Measurements from ENCODE around the gene OPTC.

Gene OPTC

DNA sequence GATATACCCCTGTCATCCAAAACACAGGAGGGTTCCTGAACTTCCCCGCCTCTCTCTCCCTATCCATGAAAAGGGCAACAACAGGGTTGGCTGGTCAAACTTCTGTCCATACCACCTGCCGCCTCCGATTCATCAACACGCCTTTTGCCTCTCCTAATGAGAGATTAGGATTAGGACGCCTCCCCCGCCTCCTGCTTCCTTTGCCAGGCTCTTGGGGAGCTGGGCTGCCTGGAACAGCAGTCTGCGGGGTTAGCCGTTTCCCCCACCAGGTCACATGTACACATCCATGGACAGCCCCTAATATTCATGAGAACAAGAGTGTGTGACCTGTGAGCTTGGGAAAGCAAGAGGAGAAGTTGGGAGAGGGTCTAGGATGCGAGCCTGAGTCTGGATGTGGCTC is 2.3 kb upstream of the OPTC start:
- H2AFZ ChIP-seq (ENCODE audit: low read depth): no peak overlapping the region
- H3K4me3 ChIP-seq (IDR thresholded peaks at IDR 0.05; ENCODE audit: insufficient read depth, low read depth, low read length): no peak overlapping the region
- H4K20me1 ChIP-seq (ENCODE audit: insufficient read depth): no peaks in the 10 kb centered on the region
- no peaks in the 10 kb centered on the region for H3K27me3 ChIP-seq (ENCODE audit: insufficient read depth, low read depth)
- H3K36me3 ChIP-seq (ENCODE audit: insufficient read depth): no peaks in the 10 kb centered on the region
- no peaks in the 10 kb centered on the region for H3K79me2 ChIP-seq (ENCODE audit: insufficient read depth, low read depth)
- TF ChIP-seq, protein P1, sequence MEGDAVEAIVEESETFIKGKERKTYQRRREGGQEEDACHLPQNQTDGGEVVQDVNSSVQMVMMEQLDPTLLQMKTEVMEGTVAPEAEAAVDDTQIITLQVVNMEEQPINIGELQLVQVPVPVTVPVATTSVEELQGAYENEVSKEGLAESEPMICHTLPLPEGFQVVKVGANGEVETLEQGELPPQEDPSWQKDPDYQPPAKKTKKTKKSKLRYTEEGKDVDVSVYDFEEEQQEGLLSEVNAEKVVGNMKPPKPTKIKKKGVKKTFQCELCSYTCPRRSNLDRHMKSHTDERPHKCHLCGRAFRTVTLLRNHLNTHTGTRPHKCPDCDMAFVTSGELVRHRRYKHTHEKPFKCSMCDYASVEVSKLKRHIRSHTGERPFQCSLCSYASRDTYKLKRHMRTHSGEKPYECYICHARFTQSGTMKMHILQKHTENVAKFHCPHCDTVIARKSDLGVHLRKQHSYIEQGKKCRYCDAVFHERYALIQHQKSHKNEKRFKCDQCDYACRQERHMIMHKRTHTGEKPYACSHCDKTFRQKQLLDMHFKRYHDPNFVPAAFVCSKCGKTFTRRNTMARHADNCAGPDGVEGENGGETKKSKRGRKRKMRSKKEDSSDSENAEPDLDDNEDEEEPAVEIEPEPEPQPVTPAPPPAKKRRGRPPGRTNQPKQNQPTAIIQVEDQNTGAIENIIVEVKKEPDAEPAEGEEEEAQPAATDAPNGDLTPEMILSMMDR (conservative IDR thresholded peaks at IDR 0.05; ENCODE audit: low read depth, low read length): no peak
- no peak overlapping the region for H3K4me2 ChIP-seq
- H3K9ac ChIP-seq: no peak overlapping the region
- H3K4me1 ChIP-seq (ENCODE audit: low read depth, poor library complexity, severe bottlenecking): peaks cover 12% of the 10 kb centered on the region
- H3K27ac ChIP-seq: no peak overlapping the region

DNA sequence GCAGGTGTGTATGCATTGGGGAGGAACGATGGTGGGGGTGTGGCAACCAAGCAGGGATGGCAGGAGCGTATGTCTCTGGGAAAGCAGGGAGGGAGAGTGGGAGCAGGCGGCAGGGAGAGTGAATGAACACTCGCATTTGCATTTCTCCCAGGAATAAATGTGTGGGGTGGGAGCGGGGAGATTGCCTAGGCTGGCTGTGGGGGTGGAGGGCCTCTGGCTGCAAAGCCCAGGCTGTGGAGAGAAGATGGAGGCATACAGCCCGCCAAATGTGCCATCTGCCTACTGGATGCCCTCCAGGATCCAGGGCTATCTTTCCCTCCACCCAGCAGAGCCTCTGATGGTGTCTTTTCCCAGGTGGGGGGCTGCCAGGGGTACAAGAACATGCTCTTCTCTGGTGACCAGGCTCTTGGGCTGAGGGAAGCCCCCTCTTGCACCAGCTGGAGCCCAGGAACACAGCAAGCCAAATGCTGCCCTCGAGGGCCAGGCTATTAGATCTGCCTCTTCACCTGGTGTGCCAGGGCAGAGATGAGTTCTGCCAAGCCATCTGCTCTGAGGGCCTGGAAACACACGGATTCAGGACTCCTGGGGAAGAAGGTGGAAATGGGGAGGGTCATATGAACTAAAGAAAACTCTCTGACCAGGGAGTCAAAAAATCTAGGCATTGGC is 1.7 kb upstream of the OPTC start:
- H3K9ac ChIP-seq: no peak overlapping the region
- no peaks in the 10 kb centered on the region for H3K36me3 ChIP-seq (ENCODE audit: insufficient read depth)

DNA sequence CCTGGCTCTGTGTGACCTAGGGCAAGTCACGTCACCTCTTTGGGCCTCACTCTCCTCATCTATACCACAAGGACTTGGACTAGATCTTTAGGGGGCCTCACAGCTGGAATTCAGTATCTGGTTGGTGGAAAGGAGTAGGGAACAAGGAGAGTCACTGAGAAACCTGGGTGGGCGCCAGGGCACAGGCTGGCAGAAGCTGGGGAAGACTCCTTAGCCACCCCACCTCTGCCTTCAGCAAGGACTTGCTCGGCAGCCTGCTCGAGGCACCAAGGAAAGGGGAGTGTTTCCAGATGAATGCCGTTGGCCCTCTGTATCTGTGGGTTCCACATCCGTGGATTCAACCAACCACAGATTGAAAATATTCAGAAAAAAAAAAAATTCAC is 1.2 kb upstream of the OPTC start:
- H3K4me3 ChIP-seq (IDR thresholded peaks at IDR 0.05; ENCODE audit: insufficient read depth, low read depth, low read length): no peak overlapping the region
- no peaks in the 10 kb centered on the region for H3K79me2 ChIP-seq (ENCODE audit: insufficient read depth, low read depth)
- TF ChIP-seq, protein P1 (conservative IDR thresholded peaks at IDR 0.05; ENCODE audit: low read depth, low read length): no peak

More for the DNA sequence above, 1.7 kb upstream of the OPTC start:
- Histone ChIP-seq H3K4me2 (no peak overlapping the region), H2AFZ (ENCODE audit: low read depth) (no peak overlapping the region), H3K27me3 (ENCODE audit: insufficient read depth, low read depth) (no peaks in the 10 kb centered on the region), H3K27ac (no peak overlapping the region), H3K4me1 (ENCODE audit: low read depth, poor library complexity, severe bottlenecking) (peaks cover 8% of the 10 kb centered on the region), H3K4me3 (IDR thresholded peaks at IDR 0.05; ENCODE audit: insufficient read depth, low read depth, low read length) (no peak overlapping the region), H3K79me2 (ENCODE audit: insufficient read depth, low read depth) (no peaks in the 10 kb centered on the region), H4K20me1 (ENCODE audit: insufficient read depth) (no peaks in the 10 kb centered on the region)
- TF ChIP-seq, protein P1 (conservative IDR thresholded peaks at IDR 0.05; ENCODE audit: low read depth, low read length): no peak

DNA sequence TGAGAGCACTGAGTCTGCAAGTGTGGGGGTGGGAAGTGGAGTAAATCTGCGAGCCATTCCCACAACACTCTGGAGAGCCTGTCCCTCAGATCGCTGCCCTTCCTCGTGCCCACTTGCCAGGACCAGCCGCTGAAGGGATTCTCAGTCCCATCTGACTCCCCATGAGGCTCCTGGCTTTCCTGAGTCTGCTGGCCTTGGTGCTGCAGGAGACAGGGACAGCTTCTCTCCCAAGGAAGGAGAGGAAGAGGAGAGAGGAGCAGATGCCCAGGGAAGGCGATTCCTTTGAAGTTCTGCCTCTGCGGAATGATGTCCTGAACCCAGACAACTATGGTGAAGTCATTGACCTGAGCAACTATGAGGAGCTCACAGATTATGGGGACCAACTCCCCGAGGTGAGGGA is 1.9 kb downstream of the OPTC start:
- Histone ChIP-seq H2AFZ (ENCODE audit: low read depth) (no peak overlapping the region), H4K20me1 (ENCODE audit: insufficient read depth) (no peaks in the 10 kb centered on the region), H3K27me3 (ENCODE audit: insufficient read depth, low read depth) (no peaks in the 10 kb centered on the region), H3K27ac (no peak overlapping the region), H3K79me2 (ENCODE audit: insufficient read depth, low read depth) (no peaks in the 10 kb centered on the region), H3K4me2 (no peak overlapping the region), H3K9ac (no peak overlapping the region), H3K4me1 (ENCODE audit: low read depth, poor library complexity, severe bottlenecking) (no peaks in the 10 kb centered on the region), H3K36me3 (ENCODE audit: insufficient read depth) (no peaks in the 10 kb centered on the region), H3K4me3 (IDR thresholded peaks at IDR 0.05; ENCODE audit: insufficient read depth, low read depth, low read length) (no peak overlapping the region)
- TF ChIP-seq, protein P1 (conservative IDR thresholded peaks at IDR 0.05; ENCODE audit: low read depth, low read length): no peak

More for the DNA sequence above, 1.2 kb upstream of the OPTC start:
- H3K4me1 ChIP-seq (ENCODE audit: low read depth, poor library complexity, severe bottlenecking): peaks cover 4% of the 10 kb centered on the region
- H3K4me2 ChIP-seq: no peak overlapping the region
- no peak overlapping the region for H3K9ac ChIP-seq
- no peak overlapping the region for H2AFZ ChIP-seq (ENCODE audit: low read depth)
- H4K20me1 ChIP-seq (ENCODE audit: insufficient read depth): no peaks in the 10 kb centered on the region
- no peak overlapping the region for H3K27ac ChIP-seq
- H3K36me3 ChIP-seq (ENCODE audit: insufficient read depth): no peaks in the 10 kb centered on the region
- H3K27me3 ChIP-seq (ENCODE audit: insufficient read depth, low read depth): no peaks in the 10 kb centered on the region

Data from KMS-11 (cell line).